GM21528 (cell line): Measurements from ENCODE around the gene MAGOHB.
"Not testable (repeated sequence)": the region's sequence is repeated elsewhere in the genome, so short reads cannot be mapped to it uniquely, and the experiment has no call there.

Experiments
- ATAC-seq: cut with Tn5 transposase; IDR thresholded peaks from one replicate; pipeline ENCODE4 v1.9.1; 2021; ENCODE audit warnings: mild to moderate bottlenecking, moderate library complexity; ENCODE audit not compliant: unreplicated experiment, low FRiP score

The MAGOHB gene

DNA sequence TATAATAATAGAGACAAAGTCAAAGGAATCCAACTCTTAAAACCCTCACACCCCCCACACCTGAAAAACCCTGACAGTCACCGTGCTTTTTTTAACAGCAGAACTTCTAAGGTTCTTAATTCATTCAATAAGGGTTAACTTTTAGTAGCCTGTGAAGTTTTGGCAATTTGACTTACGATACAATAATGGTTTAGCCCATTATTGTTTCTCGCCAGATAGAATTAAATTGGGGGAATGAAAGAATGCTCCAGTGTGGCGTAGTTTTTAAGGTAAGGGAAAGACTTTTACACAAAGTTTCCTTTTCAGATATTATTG is 604 bp upstream of the MAGOHB start:
- no peak for ATAC-seq

DNA sequence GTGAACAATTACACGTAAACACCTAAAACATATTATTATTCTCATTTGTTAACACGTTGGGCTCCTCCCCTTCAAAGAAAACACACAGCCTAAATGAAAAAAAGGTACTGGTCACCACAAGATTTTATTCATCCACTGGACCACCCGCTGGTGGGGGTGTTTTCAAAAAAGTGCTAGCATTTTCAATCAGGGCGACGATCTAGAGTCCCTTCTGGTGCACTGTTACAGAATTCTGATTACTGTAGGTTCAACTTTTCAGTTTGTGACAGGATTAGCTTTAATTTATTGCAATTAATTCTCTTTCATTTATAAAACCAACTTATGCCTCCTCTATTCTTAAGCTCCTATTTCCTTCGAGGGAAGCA is 443 bp downstream of the MAGOHB start:
- ATAC-seq = peak; percentile 16

DNA sequence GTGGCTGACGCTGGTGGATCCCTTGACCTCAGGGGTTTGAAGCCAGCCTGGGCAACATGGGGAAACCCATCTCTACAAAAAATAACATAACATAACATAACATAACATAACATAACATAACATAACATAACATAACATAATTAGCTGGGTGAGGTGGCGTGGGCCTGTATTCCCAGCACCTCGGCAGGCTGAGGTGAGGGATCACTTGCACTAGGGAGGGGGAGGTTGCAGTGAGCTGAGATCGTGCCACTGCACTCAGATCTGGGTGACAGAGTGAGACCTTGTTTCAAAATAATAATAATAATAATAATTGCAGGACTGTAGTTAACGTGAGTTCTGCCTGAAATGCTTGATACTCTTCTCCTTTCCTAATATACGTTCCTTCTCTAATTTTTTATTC is 1.3 kb downstream of the MAGOHB start:
- no peak for ATAC-seq

DNA sequence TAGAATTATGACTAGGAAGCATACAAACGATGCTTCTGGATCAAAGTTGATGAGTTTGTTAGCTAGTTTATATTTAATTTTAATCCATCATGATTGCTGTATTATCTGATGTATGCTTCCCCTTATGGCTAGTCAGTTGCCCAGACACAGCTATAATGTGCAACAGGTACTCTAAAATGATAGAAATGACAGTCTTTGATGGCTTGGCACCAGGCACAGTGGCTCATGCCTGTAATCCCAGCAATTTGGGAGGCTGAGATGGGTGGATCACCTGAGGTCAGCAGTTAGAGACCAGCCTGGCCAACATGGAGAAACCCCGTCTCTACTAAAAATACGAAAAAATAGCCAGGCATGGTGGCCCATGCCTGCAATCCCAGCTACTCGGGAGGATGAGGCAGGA is 2.2 kb downstream of the MAGOHB start:
- ATAC-seq = not testable (repeated sequence)

DNA sequence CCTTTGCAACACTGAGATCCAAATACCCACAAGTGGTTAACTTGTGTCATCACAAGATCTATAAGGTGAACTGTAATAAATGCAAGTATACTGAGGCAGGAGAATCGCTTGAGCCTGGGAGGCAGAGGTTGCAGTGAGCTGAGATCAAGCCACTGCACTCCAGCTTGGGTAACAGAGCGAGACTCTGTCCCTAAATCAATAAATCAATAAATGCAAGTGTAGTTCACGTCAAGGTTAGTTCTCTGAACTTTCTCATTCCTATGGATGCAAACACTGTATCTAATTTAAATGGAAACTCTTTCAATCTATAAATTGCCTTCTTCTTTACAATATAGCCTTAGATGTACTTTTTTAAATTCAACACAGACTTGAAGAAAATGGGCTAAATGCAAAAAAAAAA is 3.2 kb downstream of the MAGOHB start:
- ATAC-seq = no peak

DNA sequence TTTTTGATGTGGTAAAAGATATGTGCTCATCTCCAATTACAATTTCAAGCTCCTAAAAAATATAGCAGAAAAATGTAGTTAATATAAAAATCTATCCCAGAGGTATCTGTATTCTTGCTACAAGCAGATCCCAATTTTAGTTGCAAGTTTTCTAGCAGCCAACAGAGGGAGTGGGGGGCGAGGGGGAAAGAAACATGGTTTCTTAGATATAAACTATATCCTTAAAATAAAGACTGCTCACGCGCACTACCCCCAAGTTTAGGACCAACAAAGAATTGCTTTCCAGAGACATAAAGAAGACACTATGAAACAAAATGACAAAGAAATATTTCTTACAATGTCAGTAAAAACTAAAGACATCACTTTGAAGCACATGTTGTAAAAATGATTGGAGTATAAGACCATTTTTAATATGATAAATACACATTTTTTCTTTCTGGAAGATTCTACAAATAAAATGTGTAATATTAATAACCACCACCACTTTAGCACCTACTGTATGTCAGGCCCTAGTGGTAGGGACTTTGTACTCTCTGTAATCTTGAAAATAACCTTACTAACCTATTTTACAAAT is 5.4 kb downstream of the MAGOHB start:
- ATAC-seq = no peak

DNA sequence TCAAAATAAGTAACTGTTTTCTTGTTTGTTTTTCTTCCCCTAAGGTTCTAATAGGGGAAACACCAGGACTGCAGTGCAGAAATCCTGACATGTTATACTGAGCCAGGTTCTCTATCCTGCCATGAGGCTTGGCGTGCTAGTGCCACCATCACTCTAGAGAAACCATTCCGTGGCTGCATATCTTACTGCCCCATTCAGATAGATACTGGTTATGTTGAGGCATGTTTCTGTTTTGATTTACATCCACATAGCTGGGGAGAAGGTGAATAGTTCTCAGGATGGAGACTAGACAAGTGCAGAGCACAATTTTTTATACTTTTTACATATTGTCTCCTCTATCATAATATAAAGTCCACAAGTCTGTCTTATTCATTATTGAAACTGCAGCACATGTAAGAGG is 11.5 kb downstream of the MAGOHB start:
- ATAC-seq = no peak

DNA sequence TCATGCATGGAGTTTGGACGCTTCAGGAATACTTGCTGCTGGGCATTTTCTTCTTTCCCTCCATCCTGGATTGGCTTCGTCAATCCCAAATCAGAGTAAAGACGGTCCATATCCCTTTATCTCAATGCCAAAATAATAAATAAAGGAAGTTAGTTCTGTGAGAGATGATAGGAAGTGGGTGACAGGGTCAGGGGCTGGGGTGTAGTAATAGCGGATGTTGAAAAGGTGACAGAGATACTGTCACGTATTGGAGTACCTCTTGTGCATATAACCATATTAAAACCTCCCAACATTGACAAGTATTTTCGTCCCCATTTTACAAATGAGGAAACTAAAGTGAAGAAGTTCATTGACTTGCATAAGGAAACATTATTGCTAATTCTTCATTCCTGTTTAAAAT is 12.4 kb downstream of the MAGOHB start:
- ATAC-seq = no peak

DNA sequence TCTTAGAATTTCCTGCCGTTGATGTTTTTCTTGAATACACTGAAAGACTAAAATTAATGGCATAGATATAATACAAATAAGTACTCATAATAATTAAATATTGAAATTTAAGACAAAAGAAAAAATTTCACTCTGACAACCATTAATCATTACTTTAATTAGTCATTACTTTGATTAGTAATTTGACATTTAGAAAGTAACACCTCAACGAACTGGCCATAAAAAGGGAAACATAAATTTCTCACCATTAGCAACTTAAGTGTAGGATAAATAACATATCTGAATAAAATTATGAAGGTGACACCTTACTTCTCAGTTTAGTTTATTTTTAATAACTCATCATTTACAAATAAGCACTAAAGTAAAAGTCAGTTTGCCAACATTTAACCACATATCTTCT is 17.5 kb downstream of the MAGOHB start:
- no peak for ATAC-seq

DNA sequence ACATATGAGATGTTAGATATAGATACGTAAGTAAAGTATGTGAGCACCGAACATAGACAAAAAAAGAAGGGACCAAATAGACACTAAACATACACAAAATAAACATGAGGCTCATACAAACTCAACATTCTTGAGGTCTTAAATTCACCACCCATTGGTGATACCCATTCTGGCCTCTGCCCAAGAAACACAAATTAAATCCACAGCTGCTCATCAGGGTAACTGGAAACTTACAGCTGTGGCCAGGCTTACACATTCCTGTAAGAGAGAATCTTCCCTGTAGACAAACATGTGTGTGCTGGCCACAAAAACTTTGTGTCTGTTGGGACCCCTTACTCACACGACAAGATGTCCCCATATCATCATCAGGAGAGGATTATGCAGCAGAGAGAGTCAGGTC is 22.4 kb downstream of the MAGOHB start:
- ATAC-seq = no peak

DNA sequence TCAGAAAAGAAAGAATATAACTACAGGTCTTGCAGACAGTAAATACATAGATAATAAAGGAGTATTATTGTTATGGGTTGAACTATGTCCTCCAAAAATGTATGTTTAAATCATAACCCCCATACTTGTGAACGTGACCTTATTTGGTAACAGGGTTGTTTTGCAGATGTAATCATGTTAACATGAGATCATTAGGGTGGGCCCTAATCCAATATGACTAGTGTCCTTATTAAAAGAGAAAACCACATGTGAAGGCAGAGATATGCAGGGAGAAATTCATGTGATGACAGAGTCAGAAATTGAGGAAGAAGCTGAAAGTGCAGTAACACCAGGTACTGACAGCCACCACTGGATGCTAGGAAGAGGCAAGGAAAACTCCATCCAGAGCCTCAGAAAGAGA is 29.0 kb downstream of the MAGOHB start:
- ATAC-seq = no peak

DNA sequence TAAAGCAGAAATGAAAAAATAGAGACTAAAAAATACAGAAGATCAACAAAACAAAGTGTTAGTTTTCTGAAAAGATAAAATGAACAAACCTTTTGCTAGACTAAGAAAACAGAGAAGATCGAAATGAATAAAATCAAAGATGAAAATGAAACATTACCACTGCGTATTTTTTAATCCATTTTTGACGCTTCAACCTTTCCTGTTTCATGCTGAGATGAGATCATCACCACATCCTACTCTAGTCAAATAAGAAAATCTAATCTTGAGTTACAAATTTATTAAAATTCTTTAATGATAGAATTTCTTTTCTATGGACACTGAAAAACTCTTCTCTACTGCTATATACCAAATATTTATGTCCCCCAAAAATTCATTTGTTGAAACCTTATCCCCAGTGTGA is 30.7 kb downstream of the MAGOHB start:
- no peak for ATAC-seq

DNA sequence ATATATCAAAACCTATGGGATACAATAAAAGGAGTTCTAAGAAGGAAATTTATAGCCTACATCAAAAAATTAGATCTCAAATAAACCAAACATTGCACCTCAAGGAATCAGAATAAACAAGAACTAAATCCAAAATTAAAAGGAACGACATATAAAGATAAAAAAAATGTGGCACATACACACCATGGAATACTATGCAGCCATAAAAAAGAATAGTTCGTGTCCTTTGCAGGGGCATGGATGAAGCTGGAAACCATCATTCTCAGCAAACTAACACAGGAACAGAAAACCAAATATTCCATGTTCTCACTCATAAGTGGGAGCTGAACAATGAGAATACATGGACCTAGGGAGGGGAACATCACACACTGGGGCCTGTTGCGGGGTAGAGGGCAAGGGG is 31.3 kb downstream of the MAGOHB start:
- ATAC-seq = not testable (repeated sequence)

DNA sequence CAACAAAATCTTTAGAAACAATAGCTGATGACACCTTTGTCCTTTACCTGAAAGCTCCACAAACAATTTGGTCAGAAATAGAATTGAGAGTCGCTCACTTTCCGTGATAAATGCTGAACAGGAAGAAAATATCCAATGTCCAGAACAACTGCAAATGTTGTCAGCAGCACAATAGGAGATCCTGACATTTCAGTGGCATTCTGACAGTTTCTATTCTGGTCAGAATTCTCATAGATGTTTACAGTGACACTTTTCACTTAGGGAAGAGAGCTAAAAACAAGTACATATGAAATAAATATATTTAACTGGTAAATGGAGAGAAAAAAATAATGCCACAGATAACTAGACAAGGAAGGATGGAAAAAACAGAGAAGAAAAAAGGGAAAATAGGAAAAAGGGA is 39.1 kb downstream of the MAGOHB start:
- ATAC-seq = no peak

DNA sequence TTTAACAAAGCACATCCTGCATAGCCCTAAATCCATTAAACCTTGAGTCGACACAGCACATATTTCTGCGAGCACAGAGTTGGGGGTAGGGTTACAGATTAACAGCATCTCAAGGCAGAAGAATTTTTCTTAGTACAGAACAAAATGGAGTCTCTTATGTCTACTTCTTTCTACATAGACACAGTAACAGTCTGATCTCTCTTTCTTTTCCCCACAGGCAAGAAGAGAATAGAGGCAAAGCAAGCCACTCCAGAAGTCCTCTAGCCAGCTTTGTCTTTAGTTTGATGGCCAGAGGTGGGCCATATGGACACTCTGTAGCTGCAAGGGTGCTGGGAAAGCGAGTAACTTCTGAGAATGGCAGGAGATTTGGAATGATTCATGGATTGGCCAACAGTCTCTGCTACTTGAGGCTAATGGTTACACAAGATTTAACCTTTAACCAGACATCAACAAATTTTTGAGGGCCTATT is 41.4 kb downstream of the MAGOHB start:
- ATAC-seq = not testable (repeated sequence)

DNA sequence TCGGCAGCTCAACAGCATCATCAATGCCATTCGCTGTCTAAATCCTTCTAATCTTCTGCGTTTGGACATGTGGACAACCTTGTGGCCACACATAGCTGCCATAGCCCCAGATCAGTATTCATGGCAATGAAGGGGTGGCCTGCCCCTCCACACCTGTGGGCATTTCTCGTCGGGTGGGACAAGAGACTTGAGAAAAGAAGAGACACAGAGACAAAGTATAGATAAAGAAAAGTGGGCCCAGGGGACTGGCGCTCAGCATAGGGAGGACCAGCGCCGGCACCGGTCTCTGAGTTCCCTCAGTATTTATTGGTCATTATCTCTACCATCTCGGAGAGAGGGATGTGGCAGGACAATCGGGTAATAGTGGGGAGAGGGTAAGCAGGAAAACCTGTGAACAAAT is 42.3 kb downstream of the MAGOHB start:
- no peak for ATAC-seq

DNA sequence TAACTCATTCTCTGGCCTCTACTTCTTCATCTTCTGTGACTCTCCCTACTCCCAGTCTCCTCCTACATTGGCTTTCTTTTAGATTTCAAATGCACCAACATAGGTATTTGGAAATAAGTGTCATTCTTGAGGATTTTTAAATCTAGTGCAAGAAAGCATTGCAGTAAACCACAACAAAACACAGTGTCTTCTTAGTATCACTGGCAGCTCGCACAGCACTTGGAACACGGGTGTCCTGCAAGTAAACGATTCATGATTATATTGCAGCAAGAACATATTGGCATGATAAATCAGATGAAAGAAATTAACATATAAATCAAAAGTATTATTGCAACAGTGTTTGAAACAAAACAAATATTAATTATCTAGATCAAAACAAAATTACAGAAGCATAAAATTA is 45.6 kb downstream of the MAGOHB start:
- ATAC-seq = no peak

DNA sequence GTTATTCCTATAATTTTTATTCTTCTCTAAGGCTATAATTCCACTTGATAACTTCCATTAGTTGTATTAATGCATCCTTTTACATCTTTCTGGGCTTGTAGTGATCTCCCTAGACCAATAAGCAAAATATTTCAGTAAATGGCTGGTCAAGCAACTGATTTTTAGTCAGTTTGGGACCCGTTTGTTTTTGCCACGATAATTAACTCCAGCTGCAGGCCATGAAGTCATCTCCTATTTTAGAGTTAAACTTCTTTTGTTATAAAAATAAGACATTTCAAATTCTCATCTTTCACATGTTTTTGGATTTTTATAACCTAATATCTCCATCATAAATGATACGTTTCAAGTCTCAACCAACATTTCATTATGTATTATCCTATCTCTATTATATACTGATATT is 49.4 kb downstream of the MAGOHB start:
- no peak for ATAC-seq

DNA sequence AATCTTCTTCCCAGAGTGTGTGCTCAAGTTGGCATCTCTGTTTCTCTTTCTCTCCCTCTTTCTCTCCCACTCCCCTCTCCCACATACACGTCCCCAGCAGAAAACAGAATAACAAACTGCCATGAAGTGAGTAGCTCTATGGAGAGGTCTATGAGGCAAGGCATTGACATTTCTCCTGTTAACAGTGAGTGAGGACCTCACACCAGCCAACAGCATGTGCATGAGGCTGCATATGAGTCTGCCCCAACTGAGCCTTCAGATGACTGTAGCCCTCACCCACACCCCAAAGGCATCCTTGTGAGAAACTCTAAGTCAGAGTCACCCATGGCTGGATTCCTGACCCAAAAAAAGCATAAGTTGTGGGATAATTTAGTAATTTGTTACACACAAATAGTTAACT is 50.4 kb downstream of the MAGOHB start:
- ATAC-seq = no peak

DNA sequence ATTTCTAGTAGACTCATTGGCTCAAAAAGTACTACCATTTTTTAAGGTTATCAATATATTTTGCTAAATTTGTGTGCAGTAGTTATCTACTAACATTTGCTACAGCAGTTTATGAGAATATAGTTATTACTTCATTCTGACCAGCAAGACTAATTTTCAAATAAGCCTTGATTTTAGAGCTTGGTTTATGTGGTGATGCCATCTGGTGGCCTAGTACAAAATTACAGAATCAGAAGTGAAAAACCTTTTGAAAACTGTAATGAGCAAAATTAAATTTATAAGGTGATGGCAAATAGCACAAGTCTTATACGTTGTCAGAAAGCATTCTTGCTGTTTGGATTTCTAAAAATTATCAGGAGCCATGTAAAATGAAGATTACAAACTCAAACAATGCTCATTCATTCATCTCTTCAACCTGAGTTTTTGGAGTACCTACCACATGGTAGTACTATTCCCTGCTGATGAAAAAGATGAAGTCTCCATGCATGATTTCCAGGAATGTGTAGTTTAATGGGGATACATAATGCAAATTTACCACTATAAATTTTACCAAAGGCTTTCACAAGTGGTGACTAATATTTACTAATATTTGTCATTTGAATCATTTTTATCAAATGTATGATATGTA is 51.0 kb downstream of the MAGOHB start:
- no peak for ATAC-seq

DNA sequence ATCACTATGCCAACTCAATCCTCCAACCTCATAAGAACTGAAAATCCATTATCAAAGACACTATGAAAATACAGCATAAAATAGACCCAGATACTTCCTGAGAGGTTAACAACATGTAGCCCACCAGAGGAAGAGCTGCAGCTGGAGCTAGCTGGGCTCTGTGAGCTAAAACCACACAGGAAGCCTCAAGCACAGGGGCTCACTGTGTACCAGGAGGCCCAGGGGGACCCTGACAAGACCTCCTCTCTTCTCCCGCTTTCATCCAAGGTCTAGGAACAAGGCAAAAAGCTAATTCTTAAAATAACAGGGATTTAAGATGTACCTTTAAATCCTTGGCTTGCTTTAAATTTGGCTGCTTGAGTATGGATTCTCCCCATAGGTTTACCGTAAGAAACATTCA is 54.2 kb downstream of the MAGOHB start:
- ATAC-seq = no peak

DNA sequence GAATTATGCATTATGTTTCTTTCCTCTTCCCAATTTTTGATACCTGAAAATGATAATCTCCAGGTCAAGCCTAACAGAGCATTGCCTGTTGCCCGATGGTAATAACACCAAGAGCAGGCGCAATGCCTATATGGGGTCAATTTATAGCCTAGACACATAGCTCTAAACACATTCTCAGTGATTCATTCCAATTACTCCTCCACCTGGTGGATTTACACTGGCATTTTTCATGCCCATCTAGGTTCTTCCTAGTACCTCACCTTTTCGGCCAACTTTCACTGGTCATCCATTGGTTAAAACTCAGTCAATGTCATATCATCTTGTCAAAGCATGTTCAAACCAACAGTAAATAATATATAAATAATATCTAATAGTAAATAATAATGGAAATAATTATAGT is 54.6 kb downstream of the MAGOHB start:
- ATAC-seq = no peak

DNA sequence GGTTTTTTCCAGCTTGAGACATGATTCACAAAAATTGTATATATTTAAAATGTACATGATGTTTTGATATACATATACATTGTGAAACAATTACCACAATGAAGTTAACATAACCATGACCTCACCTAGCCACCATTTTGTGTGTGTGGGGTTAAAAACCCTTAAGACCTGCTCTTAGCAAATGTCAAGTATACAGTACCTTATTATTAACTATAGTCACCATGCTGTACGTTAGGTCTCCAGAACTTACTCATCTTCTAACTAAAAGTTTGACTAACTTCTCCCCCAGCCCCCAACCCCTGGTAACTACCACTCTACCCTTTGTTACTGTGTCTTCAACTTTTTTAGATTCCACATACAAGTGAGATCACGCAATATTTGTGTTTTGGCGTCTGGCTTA is 55.1 kb downstream of the MAGOHB start:
- ATAC-seq = no peak
